Body of pancreas (tissue), 4 donors: ENCODE results near the gene RNF130.

Experiments used
- CTCF ChIP-seq, 7 experiments: fragments of 450-650 bp in 4 of 7; fragments of 200-600 bp in 3 of 7; sonication (generic) in 3 of 7; IDR thresholded peaks; one replicate each; pipeline ENCODE4 v1.5.1; 2016 to 2019; ENCODE audit warnings: antibody characterized with exemption in 7 of 7
- POLR2A ChIP-seq, 3 donors: fragments of 450-650 bp; IDR thresholded peaks; one replicate each; pipeline ENCODE4 v1.6.1; 2016; ENCODE audit warnings: antibody characterized with exemption in 3 of 3, mild to moderate bottlenecking in 2 of 3

GRCh38 chr5:180100621-180101450 is 29.3 kb upstream of the RNF130 start:
- TF ChIP-seq CTCF (IDR thresholded peaks at IDR 0.05), result no peak
- TF ChIP-seq POLR2A (IDR thresholded peaks at IDR 0.05), result no peak
